SK-N-MC (cell line): ENCODE data around the gene THSD8.

ENCODE experiments used
- DNase-seq: peaks from one replicate; pipeline ENCODE4 v3.0.0-alpha.2; 2011; ENCODE audit warnings: low read depth, low spot score
- H3K27ac ChIP-seq: fragments of 200-600 bp; sonication (generic); 2 replicates; pipeline ENCODE4 v1.5.1; 2016; ENCODE audit warnings: mixed run types
- H3K36me3 ChIP-seq: fragments of 200-600 bp; sonication (generic); 2 replicates; pipeline ENCODE4 v1.6.1; 2017; ENCODE audit warnings: antibody characterized with exemption, low read length, mixed read lengths; ENCODE audit not compliant: insufficient read depth
- H3K4me3 ChIP-seq: fragments of 200-600 bp; sonication (generic); 2 replicates; pipeline ENCODE4 v1.5.1; 2016
- H3K9ac ChIP-seq: fragments of 200-600 bp; sonication (generic); 2 replicates; pipeline ENCODE4 v1.8.0; 2017; ENCODE audit warnings: mixed run types, mixed read lengths; ENCODE audit not compliant: insufficient read length
- H3K9me3 ChIP-seq: fragments of 200-600 bp; sonication (generic); 2 replicates; pipeline ENCODE4 v1.6.1; 2017; ENCODE audit warnings: low read depth, mild to moderate bottlenecking, antibody characterized with exemption, low read length, moderate library complexity, mixed read lengths
- EZH2 ChIP-seq: fragments of 200-600 bp; sonication (generic); IDR thresholded peaks from one replicate; pipeline ENCODE4 v1.6.1; 2017; ENCODE audit warnings: antibody characterized with exemption
- FOXP2 ChIP-seq: optimal IDR thresholded peaks from 2 replicates; pipeline ENCODE3; 2011; ENCODE audit warnings: mild to moderate bottlenecking, moderate library complexity; ENCODE audit not compliant: insufficient read depth; ENCODE audit errors: extremely low read length, control extremely low read depth
- POLR2AphosphoS5 ChIP-seq: IDR thresholded peaks from 2 replicates; pipeline ENCODE4 v1.6.1; 2012; ENCODE audit warnings: mild to moderate bottlenecking, low read depth, low read length, borderline replicate concordance

The THSD8 gene

GRCh38 chr19:12788682-12789097 lies 13.2 kb upstream of the THSD8 start:
- H3K27ac ChIP-seq, result peak overlapping the region; percentile 97
- peak overlapping the region; percentile 97 for H3K4me3 ChIP-seq
- H3K9ac ChIP-seq, result peak overlapping the region; percentile 70

DNA sequence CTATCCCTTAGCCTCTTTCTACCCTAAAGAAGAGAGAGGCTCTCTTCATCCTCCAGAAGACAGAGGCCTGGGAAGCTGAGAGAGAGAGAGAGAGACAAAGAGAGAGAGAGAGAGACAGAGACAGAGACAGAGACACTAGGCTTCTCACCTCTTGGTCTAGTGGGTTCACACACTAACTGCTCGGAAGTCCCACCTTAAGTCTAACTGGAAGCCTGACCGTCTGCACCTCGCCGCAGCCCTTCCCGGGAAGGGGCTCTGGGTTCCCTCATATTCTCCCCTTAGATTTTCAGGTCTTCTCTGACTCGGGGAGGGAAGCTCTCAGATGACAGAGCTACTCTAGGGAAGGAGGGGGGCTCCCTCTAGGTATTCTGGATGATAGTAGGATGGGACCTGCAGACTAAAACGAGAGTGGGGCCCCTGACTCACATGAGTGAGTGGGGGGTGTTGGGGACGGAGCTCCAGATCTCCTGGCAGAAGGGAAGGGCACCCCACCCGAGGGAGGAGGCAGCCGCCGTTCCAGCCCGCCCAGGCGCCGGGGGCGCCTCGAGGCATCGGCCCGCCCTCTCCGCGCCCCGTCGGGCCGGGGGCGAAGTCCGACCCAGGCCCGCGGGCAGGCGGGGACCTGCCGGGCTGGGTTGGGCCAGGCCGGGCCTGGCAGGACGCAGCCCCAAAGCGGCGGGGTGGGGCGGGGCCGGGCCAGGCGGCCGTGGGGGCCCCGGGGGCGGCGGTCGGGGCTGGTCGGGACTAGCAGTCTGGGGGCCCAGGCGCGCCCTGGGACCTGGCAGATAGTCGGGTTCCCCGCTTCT lies 12.6 kb upstream of the THSD8 start:
- Histone ChIP-seq H3K36me3 (no peaks in the 10 kb centered on the region), H3K4me3 (peak overlapping the region; percentile 97), H3K27ac (peak overlapping the region; percentile 97), H3K9me3 (no peaks in the 10 kb centered on the region), H3K9ac (peak overlapping the region; percentile 70)
- TF ChIP-seq POLR2AphosphoS5 (no peak), FOXP2 (peak; percentile 21), EZH2 (no peak)
- no peak for DNase-seq

More at GRCh38 chr19:12788682-12789097, 13.2 kb upstream of the THSD8 start:
- no peak for DNase-seq
- Histone ChIP-seq H3K36me3 (no peaks in the 10 kb centered on the region), H3K9me3 (no peaks in the 10 kb centered on the region)
- peak; percentile 70 for TF ChIP-seq FOXP2
- TF ChIP-seq EZH2, result no peak
- peak; percentile 74 for TF ChIP-seq POLR2AphosphoS5

DNA sequence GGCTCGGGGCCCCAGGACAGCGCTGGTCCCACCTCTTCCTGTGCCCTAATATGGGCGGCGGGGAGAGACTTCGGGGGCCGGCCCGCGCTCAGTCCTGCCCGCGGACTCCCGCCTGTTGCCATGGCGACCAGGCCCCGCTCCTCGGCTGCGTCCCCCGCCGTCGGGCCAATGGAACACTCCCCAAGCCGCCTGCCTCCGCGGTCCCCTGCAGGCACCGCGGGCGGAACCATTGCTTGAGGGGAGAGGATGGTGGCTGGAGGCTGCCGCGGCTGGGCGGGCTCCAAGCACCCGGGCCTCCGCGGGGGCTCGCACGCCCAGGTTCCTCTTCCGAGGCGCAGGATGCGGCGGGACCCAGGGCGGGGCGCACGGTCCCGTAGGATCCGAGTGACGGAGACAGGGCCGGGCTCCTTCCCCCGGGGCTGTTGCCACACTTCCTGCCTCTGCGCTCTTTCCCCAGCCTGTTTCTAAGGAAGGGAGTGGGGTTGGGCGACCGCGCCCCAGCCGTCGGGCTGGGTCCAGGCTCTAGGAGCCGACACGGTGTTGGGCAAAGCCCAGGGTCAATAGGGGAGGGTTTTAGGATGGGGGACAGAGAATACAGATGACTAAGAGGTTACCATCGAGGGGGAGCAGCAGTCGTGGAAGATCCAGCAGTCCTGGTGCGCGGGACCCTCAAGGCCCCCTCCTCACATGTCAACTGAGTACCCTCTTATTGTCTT lies 11.8 kb upstream of the THSD8 start:
- H3K27ac ChIP-seq, result peak overlapping the region; percentile 97
- no peak overlapping the region for H3K9ac ChIP-seq
- H3K9me3 ChIP-seq, result no peaks in the 10 kb centered on the region
- no peak for DNase-seq
- H3K4me3 ChIP-seq, result peak overlapping the region; percentile 97
- TF ChIP-seq FOXP2 (no peak), EZH2 (no peak), POLR2AphosphoS5 (peak; percentile 55; the same call in 1 of the 2 replicates)
- H3K36me3 ChIP-seq, result no peaks in the 10 kb centered on the region

DNA sequence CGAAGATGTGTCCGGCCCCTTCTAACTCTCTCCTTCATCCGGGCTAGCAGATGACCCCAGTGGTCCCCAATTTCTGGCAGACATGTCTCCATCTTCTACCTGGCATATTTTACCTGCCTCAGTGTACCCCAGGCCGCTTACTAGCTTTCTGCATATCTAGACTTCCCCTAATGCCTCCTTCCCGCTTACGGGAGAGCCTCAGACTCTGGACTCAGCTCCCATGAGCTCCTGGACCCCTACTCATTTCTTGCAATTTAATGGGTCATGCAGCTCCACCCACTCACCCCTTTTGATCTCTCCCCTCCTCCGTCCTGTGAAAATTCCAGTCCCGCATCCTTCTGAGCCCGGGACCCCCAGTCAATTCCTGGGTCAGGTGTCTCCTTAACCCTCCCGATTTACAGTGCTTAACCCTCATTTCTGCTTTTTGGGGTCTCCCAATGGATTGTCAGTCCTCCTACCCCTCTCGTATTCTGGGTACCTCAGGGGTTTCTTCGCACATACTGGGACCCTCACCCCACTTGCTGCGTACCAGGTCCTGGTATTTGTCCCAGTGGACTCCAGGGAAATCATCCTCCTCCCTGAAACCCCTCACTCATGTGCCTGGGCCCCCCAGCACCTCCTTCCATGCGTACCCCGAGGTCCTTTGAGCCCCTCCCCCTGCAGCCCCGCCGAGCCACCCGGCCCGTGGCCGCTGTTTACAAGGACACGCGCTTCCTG lies 11.1 kb upstream of the THSD8 start:
- TF ChIP-seq EZH2, result no peak
- no peak for TF ChIP-seq FOXP2
- TF ChIP-seq POLR2AphosphoS5, result no peak
- no peaks in the 10 kb centered on the region for H3K36me3 ChIP-seq
- no peak overlapping the region for H3K9ac ChIP-seq
- DNase-seq, result no peak
- no peaks in the 10 kb centered on the region for H3K9me3 ChIP-seq
- no peak overlapping the region for H3K27ac ChIP-seq
- peak overlapping the region; percentile 97 for H3K4me3 ChIP-seq

DNA sequence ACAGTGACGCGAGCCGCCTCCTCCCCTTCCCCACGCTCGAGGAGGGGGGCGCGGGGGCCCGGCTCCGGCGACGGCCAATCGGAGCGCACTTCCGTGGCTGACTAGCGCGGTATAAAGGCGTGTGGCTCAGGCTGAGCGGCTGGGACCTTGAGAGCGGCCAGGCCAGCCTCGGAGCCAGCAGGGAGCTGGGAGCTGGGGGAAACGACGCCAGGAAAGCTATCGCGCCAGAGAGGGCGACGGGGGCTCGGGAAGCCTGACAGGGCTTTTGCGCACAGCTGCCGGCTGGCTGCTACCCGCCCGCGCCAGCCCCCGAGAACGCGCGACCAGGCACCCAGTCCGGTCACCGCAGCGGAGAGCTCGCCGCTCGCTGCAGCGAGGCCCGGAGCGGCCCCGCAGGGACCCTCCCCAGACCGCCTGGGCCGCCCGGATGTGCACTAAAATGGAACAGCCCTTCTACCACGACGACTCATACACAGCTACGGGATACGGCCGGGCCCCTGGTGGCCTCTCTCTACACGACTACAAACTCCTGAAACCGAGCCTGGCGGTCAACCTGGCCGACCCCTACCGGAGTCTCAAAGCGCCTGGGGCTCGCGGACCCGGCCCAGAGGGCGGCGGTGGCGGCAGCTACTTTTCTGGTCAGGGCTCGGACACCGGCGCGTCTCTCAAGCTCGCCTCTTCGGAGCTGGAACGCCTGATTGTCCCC lies 10.4 kb upstream of the THSD8 start, which contains the start of gene JUNB:
TSS of gene JUNB (plus strand) at position 142 of the 706 bp plus-strand sequence. CDS start at position 428, 286 bp downstream.
- H3K27ac ChIP-seq, result peak within 1 kb of the TSS; percentile 78
- TF ChIP-seq FOXP2 (peak; percentile 95), EZH2 (no peak), POLR2AphosphoS5 (peak; percentile 100)
- no peaks in the 10 kb centered on the region for H3K36me3 ChIP-seq
- H3K4me3 ChIP-seq, result peak within 1 kb of the TSS; percentile 97
- no peaks in the 10 kb centered on the region for H3K9me3 ChIP-seq
- DNase-seq, result no peak
- peak within 1 kb of the TSS; percentile 68 for H3K9ac ChIP-seq

GRCh38 chr19:12792051-12792852 lies 9.6 kb upstream of the THSD8 start:
- no peak for TF ChIP-seq EZH2
- no peak; the same call in 1 of the 2 replicates for TF ChIP-seq POLR2AphosphoS5
- no peak for TF ChIP-seq FOXP2
- Histone ChIP-seq H3K9me3 (no peaks in the 10 kb centered on the region), H3K36me3 (no peaks in the 10 kb centered on the region), H3K4me3 (peak overlapping the region; percentile 97), H3K9ac (peak overlapping the region; percentile 68), H3K27ac (peak overlapping the region; percentile 78)
- no peak for DNase-seq

DNA sequence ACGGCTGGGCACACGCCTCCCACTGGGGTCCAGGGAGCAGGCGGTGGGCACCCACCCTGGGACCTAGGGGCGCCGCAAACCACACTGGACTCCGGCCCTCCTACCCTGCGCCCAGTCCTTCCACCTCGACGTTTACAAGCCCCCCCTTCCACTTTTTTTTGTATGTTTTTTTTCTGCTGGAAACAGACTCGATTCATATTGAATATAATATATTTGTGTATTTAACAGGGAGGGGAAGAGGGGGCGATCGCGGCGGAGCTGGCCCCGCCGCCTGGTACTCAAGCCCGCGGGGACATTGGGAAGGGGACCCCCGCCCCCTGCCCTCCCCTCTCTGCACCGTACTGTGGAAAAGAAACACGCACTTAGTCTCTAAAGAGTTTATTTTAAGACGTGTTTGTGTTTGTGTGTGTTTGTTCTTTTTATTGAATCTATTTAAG lies 9.0 kb upstream of the THSD8 start:
- no peak for TF ChIP-seq EZH2
- no peak for TF ChIP-seq FOXP2
- no peak for TF ChIP-seq POLR2AphosphoS5
- no peak for DNase-seq
- Histone ChIP-seq H3K4me3 (peak overlapping the region; percentile 97), H3K36me3 (no peaks in the 10 kb centered on the region), H3K27ac (peak overlapping the region; percentile 78), H3K9ac (peak overlapping the region; percentile 68), H3K9me3 (no peaks in the 10 kb centered on the region)
